GM12875 (cell line): ENCODE results near the gene SEZ6L.
"Not testable (repeated sequence)": the region's sequence is repeated elsewhere in the genome, so short reads cannot be mapped to it uniquely, and the experiment has no call there.

Experiments
- H3K4me3 ChIP-seq: one replicate; pipeline ENCODE4 v1.5.1; 2011; ENCODE audit warnings: low read depth, low read length, control low read depth
- CTCF ChIP-seq: IDR thresholded peaks from 2 replicates; pipeline ENCODE4 v1.5.1; 2011; ENCODE audit warnings: low read depth, mild to moderate bottlenecking, control low read depth, inconsistent platforms, low read length, moderate library complexity, borderline replicate concordance; ENCODE audit not compliant: insufficient read depth

Gene SEZ6L

GRCh38 chr22:26398741-26399153, 229.5 kb downstream of the SEZ6L start:
- peak; percentile 55; the same call in 1 of the 2 replicates for TF ChIP-seq CTCF
- no peak overlapping the region for H3K4me3 ChIP-seq

- H3K4me3 ChIP-seq, result no peak overlapping the region
- no peak for TF ChIP-seq CTCF
These were observed 230.0 kb downstream of the SEZ6L start for GRCh38 chr22:26399289-26399688.

GRCh38 chr22:26401726-26402125, 232.5 kb downstream of the SEZ6L start:
- no peak overlapping the region for H3K4me3 ChIP-seq
- TF ChIP-seq CTCF, result no peak

GRCh38 chr22:26404851-26405421, 235.7 kb downstream of the SEZ6L start:
- no peak for TF ChIP-seq CTCF
- H3K4me3 ChIP-seq, result no peak overlapping the region

- H3K4me3 ChIP-seq, result no peak overlapping the region
- TF ChIP-seq CTCF, result no peak
These were observed 236.9 kb downstream of the SEZ6L start for GRCh38 chr22:26406118-26406517.

- H3K4me3 ChIP-seq, result not testable (repeated sequence)
These were observed 239.4 kb downstream of the SEZ6L start for GRCh38 chr22:26408562-26409220.

- TF ChIP-seq CTCF, result no peak
- H3K4me3 ChIP-seq, result no peak overlapping the region
These were observed 240.6 kb downstream of the SEZ6L start for GRCh38 chr22:26409719-26410335.

- TF ChIP-seq CTCF, result no peak
- H3K4me3 ChIP-seq, result no peak overlapping the region
These were observed 241.1 kb downstream of the SEZ6L start for GRCh38 chr22:26410386-26410785.
